ENCODE data around the gene AEBP2. TPM values are rescaled to one million over a fixed set of nuclear protein-coding genes. Genes with fewer than 3 reads are reported as not detected.
A peak's percentile ranks its signal among the peaks of the same experiment; 100 is the strongest.
"Not testable (repeated sequence)": the region's sequence is repeated elsewhere in the genome, so short reads cannot be mapped to it uniquely, and the experiment has no call there.

AEBP2 gene
- total RNA-seq, 6 experiments from 2014 or later, result 9.7 to 18.2 (median 13.4) TPM

- Histone ChIP-seq H3K27me3 (no peaks in the 10 kb centered on the region), H3K27ac (no peak overlapping the region), H3K4me1 (no peaks in the 10 kb centered on the region), H3K36me3 (no peaks in the 10 kb centered on the region), H3K9me3 (no peaks in the 10 kb centered on the region), H3K4me3 (no peak overlapping the region)
- intact Hi-C loops (cut with DNase I), result no loop called here
- DNase-seq (peak in 2 of 3 donors; percentile 11 to 49), ATAC-seq (no peak)
- TF ChIP-seq CTCF (IDR thresholded peaks at IDR 0.05) (no peak), POLR2A (IDR thresholded peaks at IDR 0.05) (no peak)
- WGBS (ENCODE audit: insufficient coverage, low coverage, low lambda C conversion rate, missing lambda C conversion rate), result 90% methylated on average over 2 of the region's 14 CpGs
Observed at GRCh38 chr12:19419086-19419485, 20.2 kb upstream of the AEBP2 start.

- ATAC-seq, result no peak
- intact Hi-C loops (cut with DNase I), result no loop called here
- Histone ChIP-seq H3K36me3 (no peaks in the 10 kb centered on the region), H3K4me1 (no peaks in the 10 kb centered on the region), H3K27ac (no peak overlapping the region), H3K9me3 (no peaks in the 10 kb centered on the region), H3K27me3 (no peaks in the 10 kb centered on the region), H3K4me3 (no peak overlapping the region)
- peak in 2 of 3 donors; percentile 23 to 32 for DNase-seq
- TF ChIP-seq CTCF (IDR thresholded peaks at IDR 0.05), result no peak
- WGBS (ENCODE audit: insufficient coverage, low coverage, low lambda C conversion rate, missing lambda C conversion rate), result 62% methylated on average over 5 of the region's 6 CpGs
Observed at GRCh38 chr12:19421503-19422282, 17.6 kb upstream of the AEBP2 start.

- Histone ChIP-seq H3K4me3 (no peak overlapping the region), H3K36me3 (no peaks in the 10 kb centered on the region), H3K27ac (no peak overlapping the region), H3K27me3 (no peaks in the 10 kb centered on the region), H3K9me3 (no peaks in the 10 kb centered on the region), H3K4me1 (no peaks in the 10 kb centered on the region)
- DNase-seq, result no peak
- ATAC-seq, result no peak
- 94% methylated on average over 9 of the region's 12 CpGs for WGBS (ENCODE audit: insufficient coverage, low coverage, low lambda C conversion rate, missing lambda C conversion rate)
- TF ChIP-seq CTCF (IDR thresholded peaks at IDR 0.05) (no peak), POLR2A (IDR thresholded peaks at IDR 0.05) (no peak)
- intact Hi-C loops (cut with DNase I), result no loop called here
Observed at GRCh38 chr12:19423166-19423930, 15.9 kb upstream of the AEBP2 start.

GRCh38 chr12:19428246-19428645 is 11.0 kb upstream of the AEBP2 start:
- no peak for ATAC-seq
- DNase-seq, result peak in 1 of 3 donors; percentile 25
- H3K27me3 ChIP-seq, result no peaks in the 10 kb centered on the region
- H3K36me3 ChIP-seq, result no peaks in the 10 kb centered on the region
- no peak overlapping the region for H3K27ac ChIP-seq
- no peaks in the 10 kb centered on the region for H3K4me1 ChIP-seq
- intact Hi-C loops (cut with DNase I), result no loop called here
- H3K4me3 ChIP-seq, result no peak overlapping the region
- H3K9me3 ChIP-seq, result no peaks in the 10 kb centered on the region
- 61% methylated on average over 4 of the region's 5 CpGs for WGBS (ENCODE audit: insufficient coverage, low coverage, low lambda C conversion rate, missing lambda C conversion rate)
- no peak for TF ChIP-seq CTCF (IDR thresholded peaks at IDR 0.05)
- no peak for TF ChIP-seq POLR2A (IDR thresholded peaks at IDR 0.05)

- H3K27ac ChIP-seq; H3K4me1 ChIP-seq; H3K27me3 ChIP-seq; intact Hi-C loops (cut with DNase I); H3K4me3 ChIP-seq; H3K9me3 ChIP-seq; H3K36me3 ChIP-seq; DNase-seq; ATAC-seq: not testable (repeated sequence)
- 83% methylated on average over 2 of the region's 2 CpGs for WGBS (ENCODE audit: insufficient coverage, low coverage, low lambda C conversion rate, missing lambda C conversion rate)
Observed at GRCh38 chr12:19429491-19429890, 9.8 kb upstream of the AEBP2 start.
